Stimulated activated CD8-positive, alpha-beta memory T cell treated with anti-CD3 and anti-CD28 coated beads, Interleukin-2, amount 100 ng/mL, for 48 hours (primary cell): ENCODE measurements around the gene ATP9A.
"Not testable (repeated sequence)": the region's sequence is repeated elsewhere in the genome, so short reads cannot be mapped to it uniquely, and the experiment has no call there.

ENCODE experiments used
- DNase-seq, 2 donors: peaks; one replicate each; pipeline ENCODE4 v3.0.0-alpha.2; 2020; ENCODE audit warnings: low read depth in 2 of 2

Gene ATP9A

GRCh38 chr20:51767867-51768758 is at the start of gene ATP9A:
TSS of gene ATP9A (minus strand) at chr20:51768390. CDS start at chr20:51768369, 21 bp downstream.
- DNase-seq: no peak

GRCh38 chr20:51816856-51817255 is 48.7 kb upstream of the ATP9A start:
- not testable (repeated sequence) for DNase-seq

- no peak for DNase-seq
Observed at GRCh38 chr20:51815383-51816076, 47.3 kb upstream of the ATP9A start.

- DNase-seq: no peak
Observed at GRCh38 chr20:51812861-51813260, 44.7 kb upstream of the ATP9A start.

- no peak for DNase-seq
Observed at GRCh38 chr20:51811514-51812128, 43.4 kb upstream of the ATP9A start.

- no peak for DNase-seq
Observed at GRCh38 chr20:51811042-51811355, 42.8 kb upstream of the ATP9A start.

GRCh38 chr20:51810155-51811041 is 42.2 kb upstream of the ATP9A start:
- no peak for DNase-seq

- DNase-seq: no peak
Observed at GRCh38 chr20:51807720-51808250, 39.6 kb upstream of the ATP9A start.

- no peak for DNase-seq
Observed at GRCh38 chr20:51804754-51805153, 36.6 kb upstream of the ATP9A start.

GRCh38 chr20:51803148-51803854 is 35.1 kb upstream of the ATP9A start:
- no peak for DNase-seq

- no peak for DNase-seq
Observed at GRCh38 chr20:51802170-51802751, 34.1 kb upstream of the ATP9A start, which contains the start of gene SALL4. TSS of gene SALL4 (minus strand) at chr20:51802521. CDS start at chr20:51802408, 113 bp downstream.

- DNase-seq: no peak
Observed at GRCh38 chr20:51801823-51802123, 33.6 kb upstream of the ATP9A start.

GRCh38 chr20:51801122-51801822 is 33.1 kb upstream of the ATP9A start:
- no peak for DNase-seq

- DNase-seq: no peak
Observed at GRCh38 chr20:51800872-51801121, 32.6 kb upstream of the ATP9A start.

- DNase-seq: peak; percentile 69 to 71
Observed at GRCh38 chr20:51800060-51800871, 32.1 kb upstream of the ATP9A start.

- DNase-seq: no peak
Observed at GRCh38 chr20:51799401-51799860, 31.2 kb upstream of the ATP9A start.

GRCh38 chr20:51797357-51798025 is 29.3 kb upstream of the ATP9A start:
- no peak for DNase-seq

GRCh38 chr20:51796340-51796739 is 28.1 kb upstream of the ATP9A start:
- no peak for DNase-seq

- no peak for DNase-seq
Observed at GRCh38 chr20:51792960-51793359, 24.8 kb upstream of the ATP9A start.
